ENCODE data around the gene ATPAF2.

ATPAF2 gene

GRCh38 chr17:18070861-18071340, 31.9 kb upstream of the ATPAF2 start:
- H3K23ac ChIP-seq (ENCODE audit: low read depth, low read length, poor library complexity): no peak overlapping the region
- H3K36me3 ChIP-seq (replicated peaks in 1 of 2; ENCODE audit: control insufficient read depth in 2 of 2, insufficient read depth in 2 of 2, low read length in 2 of 2): peaks cover 2 to 11% of the 10 kb centered on the region in 2 donors
- H4K8ac ChIP-seq (ENCODE audit: low read depth, low read length): no peak overlapping the region
- no peaks in the 10 kb centered on the region for H3K79me1 ChIP-seq (ENCODE audit: low read depth, low read length)
- no peak overlapping the region for H3K27ac ChIP-seq (replicated peaks; ENCODE audit: low read length)
- no peak overlapping the region for H4K91ac ChIP-seq (ENCODE audit: low read depth, low read length, poor library complexity)
- H2BK120ac ChIP-seq (ENCODE audit: low read depth, low read length): no peak overlapping the region
- no peak overlapping the region for H3K4ac ChIP-seq (ENCODE audit: low read length)
- peak overlapping the region; percentile 86 for H2AFZ ChIP-seq (ENCODE audit: low read length)
- H3K14ac ChIP-seq (ENCODE audit: low read length): no peak overlapping the region
- H3K18ac ChIP-seq (ENCODE audit: low read length): no peak overlapping the region
- H3K9ac ChIP-seq (ENCODE audit: low read depth, low read length, poor library complexity): no peak overlapping the region
- peaks cover 3 to 4% of the 10 kb centered on the region in 2 donors for H3K4me1 ChIP-seq (ENCODE audit: control insufficient read depth in 2 of 2, insufficient read depth in 1 of 2, low read depth in 1 of 2, low read length in 2 of 2)
- DNase-seq (ENCODE audit: low spot score): no peak
- H2BK12ac ChIP-seq (ENCODE audit: low read length): no peak overlapping the region
- no peak overlapping the region for H2BK5ac ChIP-seq (ENCODE audit: low read length)
- H2AK5ac ChIP-seq (ENCODE audit: low read depth, low read length): no peak overlapping the region
- H3K4me2 ChIP-seq (ENCODE audit: insufficient read depth, low read length, poor library complexity, severe bottlenecking): no peak overlapping the region
- peaks cover 0 to 2% of the 10 kb centered on the region in 2 donors for H3K9me3 ChIP-seq (replicated peaks in 1 of 2; ENCODE audit: control insufficient read depth in 2 of 2, insufficient read depth in 1 of 2, low read depth in 1 of 2, low read length in 2 of 2)
- no CpG with 5 or more reads among the region's 8 CpGs for WGBS, 2 donors (ENCODE audit: extremely low coverage in 2 of 2, insufficient read length in 2 of 2, insufficient replicate concordance in 1 of 2)
- H2BK15ac ChIP-seq (ENCODE audit: low read length): no peak overlapping the region
- H3K4me3 ChIP-seq (ENCODE audit: low read length in 2 of 2): no peak overlapping the region
- no peaks in the 10 kb centered on the region for H3K27me3 ChIP-seq (ENCODE audit: control insufficient read depth in 3 of 3, insufficient read depth in 3 of 3, low read depth in 1 of 3, low read length in 3 of 3)

DNA sequence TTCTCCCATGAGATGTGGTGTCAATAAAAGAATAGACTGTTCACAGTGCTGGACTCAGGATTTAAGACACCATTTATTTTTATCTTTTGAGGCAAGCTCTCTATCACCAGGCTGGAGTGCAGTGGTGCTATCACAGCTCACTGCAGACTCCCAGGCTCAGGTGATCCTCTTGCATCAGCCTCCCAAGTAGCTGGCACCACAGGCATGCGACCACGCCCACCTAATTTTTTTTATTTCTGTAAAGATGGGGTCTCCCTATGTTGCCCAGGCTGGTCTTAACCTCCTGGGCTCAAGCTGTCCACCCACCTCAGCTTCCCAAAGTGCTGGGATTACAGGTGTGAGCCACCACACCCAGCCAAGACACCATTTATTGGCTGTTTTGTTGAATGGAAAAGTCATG, 30.1 kb upstream of the ATPAF2 start:
- no peak for DNase-seq (ENCODE audit: low spot score)
- H3K14ac ChIP-seq (ENCODE audit: low read length): no peak overlapping the region
- H2BK12ac ChIP-seq (ENCODE audit: low read length): no peak overlapping the region
- no peak overlapping the region for H3K4ac ChIP-seq (ENCODE audit: low read length)
- no peak overlapping the region for H3K27ac ChIP-seq (replicated peaks; ENCODE audit: low read length)
- H3K4me2 ChIP-seq (ENCODE audit: insufficient read depth, low read length, poor library complexity, severe bottlenecking): no peak overlapping the region
- no peak overlapping the region for H2BK15ac ChIP-seq (ENCODE audit: low read length)
- no peaks in the 10 kb centered on the region for H3K27me3 ChIP-seq (ENCODE audit: control insufficient read depth in 3 of 3, insufficient read depth in 3 of 3, low read depth in 1 of 3, low read length in 3 of 3)
- no peak overlapping the region for H4K91ac ChIP-seq (ENCODE audit: low read depth, low read length, poor library complexity)
- no peak overlapping the region for H3K4me3 ChIP-seq (ENCODE audit: low read length in 2 of 2)
- H2BK120ac ChIP-seq (ENCODE audit: low read depth, low read length): no peak overlapping the region
- no peaks in the 10 kb centered on the region for H3K9me3 ChIP-seq (replicated peaks in 1 of 2; ENCODE audit: control insufficient read depth in 2 of 2, insufficient read depth in 1 of 2, low read depth in 1 of 2, low read length in 2 of 2)
- no peak overlapping the region for H2AFZ ChIP-seq (ENCODE audit: low read length)
- H3K4me1 ChIP-seq (ENCODE audit: control insufficient read depth in 2 of 2, insufficient read depth in 1 of 2, low read depth in 1 of 2, low read length in 2 of 2): peaks cover 3 to 4% of the 10 kb centered on the region in 2 donors
- H3K79me1 ChIP-seq (ENCODE audit: low read depth, low read length): no peaks in the 10 kb centered on the region
- H3K36me3 ChIP-seq (replicated peaks in 1 of 2; ENCODE audit: control insufficient read depth in 2 of 2, insufficient read depth in 2 of 2, low read length in 2 of 2): peaks cover 7 to 29% of the 10 kb centered on the region in 2 donors
- no peak overlapping the region for H2BK5ac ChIP-seq (ENCODE audit: low read length)
- H2AK5ac ChIP-seq (ENCODE audit: low read depth, low read length): no peak overlapping the region
- no peak overlapping the region for H3K23ac ChIP-seq (ENCODE audit: low read depth, low read length, poor library complexity)
- H3K18ac ChIP-seq (ENCODE audit: low read length): no peak overlapping the region
- no CpG with 5 or more reads among the region's 2 CpGs for WGBS, 2 donors (ENCODE audit: extremely low coverage in 2 of 2, insufficient read length in 2 of 2, insufficient replicate concordance in 1 of 2)
- no peak overlapping the region for H3K9ac ChIP-seq (ENCODE audit: low read depth, low read length, poor library complexity)
- H4K8ac ChIP-seq (ENCODE audit: low read depth, low read length): no peak overlapping the region

- Histone ChIP-seq H3K23ac (ENCODE audit: low read depth, low read length, poor library complexity) (no peak overlapping the region), H3K4me3 (ENCODE audit: low read length in 2 of 2) (peak overlapping the region in 1 of 2 donors; percentile 37), H3K9me3 (replicated peaks in 1 of 2; ENCODE audit: control insufficient read depth in 2 of 2, insufficient read depth in 1 of 2, low read depth in 1 of 2, low read length in 2 of 2) (no peaks in the 10 kb centered on the region), H3K4me2 (ENCODE audit: insufficient read depth, low read length, poor library complexity, severe bottlenecking) (no peak overlapping the region), H3K27ac (replicated peaks; ENCODE audit: low read length) (no peak overlapping the region), H2BK120ac (ENCODE audit: low read depth, low read length) (no peak overlapping the region), H3K14ac (ENCODE audit: low read length) (no peak overlapping the region), H2BK15ac (ENCODE audit: low read length) (no peak overlapping the region), H4K8ac (ENCODE audit: low read depth, low read length) (no peak overlapping the region), H4K91ac (ENCODE audit: low read depth, low read length, poor library complexity) (no peak overlapping the region), H3K36me3 (replicated peaks in 1 of 2; ENCODE audit: control insufficient read depth in 2 of 2, insufficient read depth in 2 of 2, low read length in 2 of 2) (peaks cover 9 to 39% of the 10 kb centered on the region in 2 donors), H3K4ac (ENCODE audit: low read length) (no peak overlapping the region), H2BK5ac (ENCODE audit: low read length) (no peak overlapping the region), H3K4me1 (ENCODE audit: control insufficient read depth in 2 of 2, insufficient read depth in 1 of 2, low read depth in 1 of 2, low read length in 2 of 2) (peaks cover 3 to 4% of the 10 kb centered on the region in 2 donors), H2AK5ac (ENCODE audit: low read depth, low read length) (no peak overlapping the region), H3K18ac (ENCODE audit: low read length) (no peak overlapping the region), H3K79me1 (ENCODE audit: low read depth, low read length) (no peaks in the 10 kb centered on the region), H2AFZ (ENCODE audit: low read length) (no peak overlapping the region), H3K9ac (ENCODE audit: low read depth, low read length, poor library complexity) (no peak overlapping the region), H3K27me3 (ENCODE audit: control insufficient read depth in 3 of 3, insufficient read depth in 3 of 3, low read depth in 1 of 3, low read length in 3 of 3) (no peaks in the 10 kb centered on the region), H2BK12ac (ENCODE audit: low read length) (no peak overlapping the region)
- no CpG with 5 or more reads among the region's 4 CpGs for WGBS, 2 donors (ENCODE audit: extremely low coverage in 2 of 2, insufficient read length in 2 of 2, insufficient replicate concordance in 1 of 2)
- no peak for DNase-seq (ENCODE audit: low spot score)
Observed at GRCh38 chr17:18066866-18067265, 27.9 kb upstream of the ATPAF2 start.

GRCh38 chr17:18065546-18065945, 26.6 kb upstream of the ATPAF2 start:
- DNase-seq (ENCODE audit: low spot score): no peak
- H2BK120ac ChIP-seq (ENCODE audit: low read depth, low read length): no peak overlapping the region
- H3K4me1 ChIP-seq (ENCODE audit: control insufficient read depth in 2 of 2, insufficient read depth in 1 of 2, low read depth in 1 of 2, low read length in 2 of 2): no peaks in the 10 kb centered on the region
- no peak overlapping the region for H3K23ac ChIP-seq (ENCODE audit: low read depth, low read length, poor library complexity)
- no peak overlapping the region for H2AK5ac ChIP-seq (ENCODE audit: low read depth, low read length)
- H3K27ac ChIP-seq (replicated peaks; ENCODE audit: low read length): no peak overlapping the region
- no peak overlapping the region for H3K18ac ChIP-seq (ENCODE audit: low read length)
- WGBS, 2 donors (ENCODE audit: extremely low coverage in 2 of 2, insufficient read length in 2 of 2, insufficient replicate concordance in 1 of 2): no CpG with 5 or more reads among the region's 11 CpGs
- H3K4me3 ChIP-seq (ENCODE audit: low read length in 2 of 2): no peak overlapping the region
- H3K9ac ChIP-seq (ENCODE audit: low read depth, low read length, poor library complexity): no peak overlapping the region
- no peak overlapping the region for H4K8ac ChIP-seq (ENCODE audit: low read depth, low read length)
- no peak overlapping the region for H3K4me2 ChIP-seq (ENCODE audit: insufficient read depth, low read length, poor library complexity, severe bottlenecking)
- no peaks in the 10 kb centered on the region for H3K79me1 ChIP-seq (ENCODE audit: low read depth, low read length)
- H2BK15ac ChIP-seq (ENCODE audit: low read length): no peak overlapping the region
- H3K14ac ChIP-seq (ENCODE audit: low read length): no peak overlapping the region
- H3K4ac ChIP-seq (ENCODE audit: low read length): no peak overlapping the region
- no peak overlapping the region for H2BK12ac ChIP-seq (ENCODE audit: low read length)
- H4K91ac ChIP-seq (ENCODE audit: low read depth, low read length, poor library complexity): no peak overlapping the region
- no peaks in the 10 kb centered on the region for H3K9me3 ChIP-seq (replicated peaks in 1 of 2; ENCODE audit: control insufficient read depth in 2 of 2, insufficient read depth in 1 of 2, low read depth in 1 of 2, low read length in 2 of 2)
- H3K36me3 ChIP-seq (replicated peaks in 1 of 2; ENCODE audit: control insufficient read depth in 2 of 2, insufficient read depth in 2 of 2, low read length in 2 of 2): peaks cover 12 to 49% of the 10 kb centered on the region in 2 donors
- no peak overlapping the region for H2BK5ac ChIP-seq (ENCODE audit: low read length)
- no peaks in the 10 kb centered on the region for H3K27me3 ChIP-seq (ENCODE audit: control insufficient read depth in 3 of 3, insufficient read depth in 3 of 3, low read depth in 1 of 3, low read length in 3 of 3)
- H2AFZ ChIP-seq (ENCODE audit: low read length): no peak overlapping the region

Measured in neuronal stem cell (in vitro differentiated cells).